LoVo (cell line): ENCODE data around the gene RFXANK.

Experiments
- DNase-seq: peaks from one replicate; pipeline ENCODE4 v3.0.0-alpha.2; 2016; ENCODE audit warnings: low spot score

The RFXANK gene

GRCh38 chr19:19232261-19232721, 40.2 kb downstream of the RFXANK start:
- DNase-seq = no peak

- no peak for DNase-seq
These were observed 42.3 kb downstream of the RFXANK start for GRCh38 chr19:19234220-19234816.

GRCh38 chr19:19236173-19236572, 44.1 kb downstream of the RFXANK start:
- DNase-seq = no peak

DNA sequence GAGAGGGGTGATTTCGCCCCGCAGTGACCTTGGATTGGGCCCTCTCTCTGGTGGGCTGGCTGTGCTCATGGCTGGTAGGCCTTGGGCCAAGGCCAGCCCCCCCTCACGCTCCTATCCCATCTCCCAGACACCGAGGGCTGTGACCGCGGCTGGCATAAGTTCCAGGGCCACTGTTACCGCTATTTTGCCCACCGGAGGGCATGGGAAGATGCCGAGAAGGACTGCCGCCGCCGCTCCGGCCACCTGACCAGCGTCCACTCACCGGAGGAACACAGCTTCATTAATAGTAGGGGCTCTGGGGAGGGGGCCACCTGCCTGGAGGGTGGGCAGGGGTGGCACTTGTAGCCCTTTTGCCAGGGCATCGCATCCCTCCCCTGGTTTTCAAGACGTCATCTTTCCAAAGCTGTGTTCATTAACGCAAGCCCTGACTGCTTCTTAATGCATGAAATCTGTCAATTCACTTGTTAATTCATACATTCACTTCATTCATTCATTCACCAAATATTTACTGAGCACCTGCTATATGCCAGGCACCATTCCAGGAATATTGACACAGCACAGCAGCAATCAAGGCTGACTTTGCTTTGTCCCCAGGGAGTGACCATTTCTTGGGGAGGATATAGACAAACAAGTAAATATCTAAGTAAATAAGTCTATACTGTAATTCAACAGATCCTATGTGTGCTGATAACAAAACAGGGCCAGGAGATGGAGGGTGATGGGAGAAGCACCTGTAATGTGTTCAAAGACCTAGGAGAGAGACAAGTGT, 46.3 kb downstream of the RFXANK start:
- no peak for DNase-seq

DNA sequence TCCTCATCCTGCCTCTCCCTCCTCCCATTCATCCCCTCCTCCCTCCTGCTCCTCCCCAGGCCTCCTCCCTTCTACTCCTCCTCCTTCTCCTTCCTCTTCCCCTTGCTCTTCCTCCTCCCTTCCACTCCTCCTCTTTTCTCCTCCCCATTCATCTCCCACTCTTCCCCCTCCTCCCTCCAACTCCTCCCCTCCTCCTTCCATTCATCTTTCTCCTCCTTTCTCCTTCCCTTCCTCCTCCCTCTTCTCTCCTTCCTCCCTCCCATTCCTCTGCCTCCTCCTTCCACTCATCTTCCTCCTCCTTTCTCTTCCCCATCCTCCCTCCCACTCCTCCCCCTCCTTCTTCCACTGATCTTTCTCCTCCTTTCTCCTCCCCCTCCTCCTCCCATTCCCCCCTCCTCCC, 47.6 kb downstream of the RFXANK start:
- DNase-seq = no peak

GRCh38 chr19:19240476-19240875, 48.4 kb downstream of the RFXANK start:
- no peak for DNase-seq

- no peak for DNase-seq
These were observed 58.2 kb downstream of the RFXANK start for GRCh38 chr19:19250196-19250801.
